HG03025 (cell line): Measurements from ENCODE around the gene ZNF22.

Experiments used
- ATAC-seq: cut with Tn5 transposase; IDR thresholded peaks from one replicate; pipeline ENCODE4 v1.9.1; 2021; ENCODE audit warnings: mild to moderate bottlenecking, moderate library complexity; ENCODE audit not compliant: unreplicated experiment, low FRiP score

The ZNF22 gene

DNA sequence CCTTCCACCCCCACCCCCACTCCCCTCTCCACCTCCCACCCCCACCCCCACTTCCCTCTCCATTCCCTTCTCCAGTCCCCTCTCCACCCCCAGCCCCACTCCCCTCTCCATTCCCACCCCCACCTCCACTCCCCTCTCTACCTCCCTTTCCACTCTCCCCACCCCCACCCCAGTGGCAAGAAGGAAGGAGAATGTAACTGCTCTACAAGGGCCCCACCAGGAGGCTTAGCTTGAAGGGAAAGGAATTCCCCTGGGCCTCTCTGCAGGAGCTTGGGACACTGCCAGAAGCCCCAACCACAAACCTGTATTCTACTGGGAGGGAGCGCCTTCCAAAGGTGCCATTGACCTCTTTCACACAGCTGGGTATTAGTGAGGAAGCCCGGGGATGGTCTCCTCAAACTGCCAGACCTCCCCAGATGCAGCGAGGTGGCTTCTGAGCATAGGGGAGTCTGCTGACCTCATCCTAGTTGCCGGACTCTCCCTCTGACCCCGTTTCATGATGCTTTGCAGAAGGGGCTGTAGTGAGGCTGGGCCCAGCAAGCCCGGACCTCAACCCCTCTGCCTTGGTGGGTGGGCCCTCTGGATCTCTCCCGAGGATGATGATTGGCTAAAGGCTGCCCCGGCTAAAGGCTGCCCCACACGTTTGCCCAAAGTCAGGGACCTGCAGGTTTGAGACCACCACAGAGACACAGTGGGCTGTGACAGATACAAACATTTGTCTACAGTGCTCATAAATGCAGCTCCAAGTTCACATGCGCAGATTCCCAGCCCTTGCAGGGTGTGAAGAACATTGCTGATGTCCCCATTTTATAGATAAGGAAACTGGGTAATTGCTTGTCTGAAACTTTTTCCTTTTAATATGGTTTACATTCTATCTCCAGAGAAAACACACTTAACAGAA, 25.0 kb upstream of the ZNF22 start:
- no peak for ATAC-seq

DNA sequence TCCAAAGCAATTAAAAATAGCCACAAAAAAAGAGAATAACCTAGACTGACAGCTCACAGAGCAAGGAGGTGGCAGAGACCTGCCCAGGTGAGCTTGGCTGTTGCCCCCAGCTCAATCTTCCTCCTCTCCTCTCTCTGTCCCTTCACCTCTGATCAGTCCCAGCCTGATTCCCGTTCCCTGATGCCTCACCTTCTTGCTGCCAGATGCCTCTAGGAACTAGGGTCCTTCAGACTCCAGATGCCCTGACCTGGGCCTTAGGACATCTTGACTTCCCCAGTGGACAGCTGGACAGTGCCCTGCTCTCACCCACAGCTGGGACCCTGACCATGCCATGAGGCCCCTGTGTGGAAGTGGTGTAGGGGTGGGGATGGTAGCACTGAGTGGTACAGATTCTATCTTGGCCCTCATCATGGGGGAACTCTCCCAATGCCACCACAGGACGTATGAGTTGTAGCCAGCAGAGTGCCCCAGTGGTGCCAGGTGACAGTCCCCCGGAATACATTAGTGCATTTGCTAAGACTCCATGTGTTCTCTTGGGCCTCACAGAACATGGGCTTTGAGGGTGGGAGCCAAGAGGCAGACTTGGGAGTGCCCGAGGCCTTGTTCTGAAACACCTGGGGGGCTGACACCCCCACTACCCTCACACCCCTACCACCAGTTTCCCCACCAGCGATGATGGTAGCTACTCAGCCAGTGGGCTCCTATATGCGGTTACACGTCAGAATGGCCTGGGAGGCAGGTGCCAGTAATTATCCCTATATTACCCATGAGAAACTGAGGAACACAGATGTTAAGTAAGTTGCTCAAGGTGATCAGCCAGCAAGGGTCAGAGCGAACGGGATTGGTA, 24.1 kb upstream of the ZNF22 start:
- ATAC-seq = no peak

DNA sequence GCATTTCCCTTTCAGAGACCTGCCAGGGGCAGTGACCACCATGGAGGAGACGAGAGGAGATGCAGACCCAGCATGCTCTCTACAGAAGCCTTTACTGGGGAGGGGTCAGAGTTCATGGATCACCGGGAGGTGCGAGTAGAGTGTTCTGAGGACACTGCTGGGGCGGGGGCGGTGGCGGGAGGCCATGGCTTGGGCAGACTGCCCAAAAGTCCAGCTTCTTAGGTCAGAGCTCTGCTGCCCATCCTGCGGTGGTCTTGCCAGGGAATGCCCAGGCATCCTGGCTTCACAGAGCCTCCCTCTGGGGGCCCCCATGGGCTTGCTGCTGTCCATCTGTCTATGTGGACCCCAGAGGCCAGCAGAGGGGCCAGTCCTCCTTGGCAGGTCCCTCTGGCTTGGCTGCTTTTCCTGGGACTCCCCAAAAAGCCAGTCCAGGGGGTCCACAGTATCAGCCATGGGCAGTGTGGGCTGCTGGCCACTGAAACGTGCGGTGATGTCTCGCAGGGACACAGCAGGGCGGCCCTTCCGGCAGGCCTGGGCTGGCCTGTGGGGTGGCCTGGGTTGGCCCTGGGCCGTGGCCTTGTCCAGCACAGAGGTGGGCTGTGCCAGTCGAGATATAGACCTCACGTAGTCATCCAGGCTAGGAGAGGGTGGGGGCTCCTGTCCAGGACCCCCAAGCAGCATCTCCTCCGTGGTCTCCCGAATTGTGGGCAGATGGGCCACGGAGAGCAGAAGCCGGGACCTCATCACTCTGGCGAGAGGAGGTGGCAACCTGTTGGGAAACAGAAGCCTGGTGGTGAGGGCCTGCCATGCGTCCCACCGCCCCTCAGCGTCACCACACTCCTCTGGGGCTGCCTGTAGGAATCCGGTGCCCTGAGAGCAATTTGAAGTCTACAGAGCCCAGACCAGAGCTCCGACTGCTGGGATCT, 23.2 kb upstream of the ZNF22 start:
- ATAC-seq = no peak

DNA sequence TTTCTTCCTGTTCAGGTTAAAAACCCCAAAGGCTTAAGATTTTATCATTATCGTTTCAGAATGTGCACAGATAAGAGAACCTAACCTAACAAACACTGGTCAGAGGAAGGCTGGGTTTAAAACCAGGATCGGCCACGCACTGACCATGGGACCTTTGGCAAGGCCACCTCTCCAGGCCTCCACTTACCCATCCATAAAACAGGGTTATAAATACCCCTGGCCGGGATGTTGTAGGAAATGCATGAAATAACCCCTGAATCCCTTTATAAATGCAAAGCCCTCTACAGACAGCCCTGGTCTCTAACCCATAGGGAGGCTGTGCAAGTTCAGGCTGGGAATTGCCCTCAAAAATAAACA, 22.5 kb upstream of the ZNF22 start:
- no peak for ATAC-seq

DNA sequence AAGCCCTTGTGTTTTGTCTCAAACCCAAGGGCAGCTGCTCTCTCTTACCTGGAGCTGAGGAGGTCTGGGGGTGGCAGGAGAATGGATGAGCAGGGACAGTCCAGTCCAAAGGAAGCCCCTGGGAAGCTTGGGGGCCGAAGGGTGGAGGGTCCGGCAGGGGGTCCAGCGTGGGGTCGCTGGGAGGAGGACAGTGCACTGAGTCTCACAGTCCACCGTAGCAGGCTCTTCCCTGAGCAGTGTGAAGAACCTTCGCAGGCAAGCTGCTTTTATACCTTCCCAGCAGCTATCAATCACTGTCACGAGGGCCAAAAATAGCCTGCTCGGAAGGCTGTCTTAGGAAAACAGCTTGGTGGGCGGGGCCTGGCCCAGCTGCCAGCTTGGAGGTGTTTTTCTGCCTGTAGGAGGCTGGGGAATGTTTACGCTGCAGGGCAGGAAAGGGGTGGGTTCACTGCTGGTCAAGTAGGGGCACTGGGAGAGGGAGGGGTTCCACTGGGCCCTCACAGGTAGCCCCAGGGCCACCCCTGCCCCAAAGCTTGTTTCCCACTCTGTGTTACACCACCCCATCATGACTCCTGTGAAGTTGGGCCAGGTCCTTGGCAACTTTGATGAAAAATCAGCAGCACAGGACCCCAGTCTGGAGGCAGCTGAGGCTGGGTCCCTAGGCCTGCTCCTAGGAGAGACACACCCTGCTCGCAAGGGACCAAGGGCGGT, 22.0 kb upstream of the ZNF22 start, which contains the start of gene DEPP1:
DEPP1 (minus strand) TSS at position 240 of the 711 bp plus-strand sequence. CDS start 779 bp downstream, outside the sequence.
- ATAC-seq = no peak

DNA sequence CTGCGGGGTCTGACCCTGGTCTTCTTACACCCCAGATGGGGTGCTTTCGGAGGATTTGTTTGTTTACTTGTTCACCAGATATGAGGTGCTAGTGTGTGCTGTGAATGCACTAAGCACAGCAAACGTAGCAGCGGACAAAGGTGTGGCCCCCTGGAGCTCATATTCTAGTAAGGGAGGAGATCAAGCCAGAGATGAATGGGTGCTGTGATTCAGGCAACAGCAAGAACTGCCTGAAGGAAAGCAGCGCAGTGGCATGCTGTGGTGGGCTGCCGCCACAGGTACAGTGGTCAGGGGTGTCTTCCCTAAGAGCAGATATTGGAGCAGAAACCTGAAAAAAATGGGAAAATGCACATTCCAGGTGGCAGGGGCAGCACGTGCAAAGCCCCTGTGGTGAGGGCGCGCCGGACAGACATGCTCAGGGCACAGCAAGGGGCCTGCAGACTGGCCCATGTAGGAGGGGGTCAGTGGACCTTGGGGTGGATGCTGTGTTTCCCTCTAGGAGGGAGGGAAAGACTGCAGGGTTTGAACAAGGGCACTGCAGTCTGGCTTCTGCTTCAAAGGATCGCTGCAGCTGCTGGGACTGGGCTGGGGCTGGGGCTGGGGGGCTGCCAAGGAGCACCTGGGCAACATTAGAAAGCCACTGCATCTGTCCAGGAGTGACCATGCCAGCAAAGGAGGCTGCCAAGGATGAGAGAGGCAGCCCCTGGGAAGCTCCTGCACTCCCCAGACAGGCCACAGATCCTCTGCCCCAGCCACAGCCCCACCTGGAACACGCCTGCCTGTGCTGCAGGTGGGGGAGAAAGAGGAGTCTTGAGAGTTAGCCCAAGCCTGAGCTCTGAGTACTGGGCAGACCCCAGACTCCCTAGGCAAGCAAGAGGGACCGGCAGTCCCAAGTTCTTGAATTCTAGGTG, 21.2 kb upstream of the ZNF22 start:
- no peak for ATAC-seq

DNA sequence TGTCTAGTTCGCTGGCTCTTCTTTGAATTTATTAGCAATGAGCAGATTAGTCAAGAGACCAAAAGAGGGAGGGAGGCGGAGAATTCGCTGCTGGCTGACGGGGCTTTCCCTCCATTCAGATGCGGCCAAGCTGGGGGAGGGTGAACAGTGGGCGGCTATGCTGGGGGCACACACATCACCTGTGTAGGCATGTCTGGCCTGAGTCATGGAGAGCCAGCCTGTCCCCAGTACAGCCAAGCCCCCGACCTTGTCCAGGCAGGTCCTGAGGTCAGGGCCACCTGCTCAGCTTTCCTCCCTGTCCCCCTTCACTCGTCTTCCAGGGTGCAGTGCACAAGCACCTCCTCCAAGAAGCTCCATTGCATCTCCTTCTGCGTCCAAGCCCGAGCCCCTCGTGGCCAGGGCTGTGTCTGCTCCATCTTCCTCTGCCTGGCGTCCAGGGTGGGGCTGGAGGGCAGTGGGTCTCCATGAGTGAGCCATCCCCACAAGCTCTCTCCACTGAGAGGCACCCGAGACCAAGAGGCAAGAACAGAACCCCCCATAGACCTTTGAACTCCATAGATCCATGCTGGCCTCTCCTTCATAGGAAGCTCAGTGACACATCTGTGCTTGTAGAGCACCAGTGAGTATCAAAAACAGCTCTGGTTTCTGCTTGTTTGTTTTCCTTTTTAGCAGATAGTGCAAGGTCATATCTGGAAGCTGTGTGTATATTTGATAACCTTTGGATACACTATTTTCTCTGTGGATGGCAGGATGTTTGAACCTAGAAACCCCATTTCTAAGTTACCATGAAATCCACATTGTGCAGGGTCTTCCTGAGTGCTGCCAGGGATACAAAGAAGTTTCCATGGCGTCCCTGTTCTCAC, 20.2 kb upstream of the ZNF22 start:
- no peak for ATAC-seq

DNA sequence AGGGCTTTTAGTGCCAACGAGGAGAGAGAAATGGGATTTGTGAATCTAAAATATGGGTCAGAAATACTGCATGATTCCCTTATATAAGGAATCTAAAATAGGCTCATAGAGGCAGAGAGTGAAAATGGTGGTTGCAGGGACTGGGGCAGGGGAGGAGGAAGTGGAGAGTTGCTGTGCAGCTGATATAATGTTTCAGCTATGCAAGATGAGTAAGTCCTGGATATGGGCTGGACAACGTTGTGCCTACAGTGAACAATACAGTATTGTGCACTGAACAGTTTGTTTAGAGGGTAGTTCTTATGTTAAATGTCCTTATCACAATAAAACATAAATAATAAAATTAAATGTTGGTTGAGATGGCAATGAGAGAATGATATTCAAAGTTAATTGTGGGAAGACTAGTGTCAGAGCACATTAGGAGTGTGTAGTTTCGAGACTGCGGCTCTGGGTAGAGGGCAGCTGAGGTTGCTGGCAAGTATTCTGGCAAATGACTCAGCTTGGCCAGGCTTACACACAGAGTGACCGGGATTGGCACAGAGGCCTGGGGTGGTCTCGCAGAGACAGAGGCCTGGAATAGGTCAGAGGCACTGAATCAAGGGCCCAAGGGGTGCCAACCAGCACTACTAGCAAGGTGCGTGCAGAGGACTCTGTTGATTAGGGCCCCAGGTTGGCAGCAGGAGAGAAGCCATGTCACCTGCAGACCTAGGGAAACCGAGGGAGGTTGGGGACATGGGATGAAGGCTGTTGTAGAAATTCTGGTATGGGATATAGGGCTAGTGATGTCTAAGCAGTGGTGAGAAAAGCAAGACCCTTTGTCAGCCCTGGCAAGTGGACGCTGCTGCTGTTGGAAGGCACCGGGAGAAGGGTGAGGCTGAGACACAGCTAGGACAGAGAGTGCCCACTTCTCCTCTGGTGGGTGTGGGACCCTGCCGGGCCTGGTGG, 19.3 kb upstream of the ZNF22 start:
- peak; percentile 64 for ATAC-seq

DNA sequence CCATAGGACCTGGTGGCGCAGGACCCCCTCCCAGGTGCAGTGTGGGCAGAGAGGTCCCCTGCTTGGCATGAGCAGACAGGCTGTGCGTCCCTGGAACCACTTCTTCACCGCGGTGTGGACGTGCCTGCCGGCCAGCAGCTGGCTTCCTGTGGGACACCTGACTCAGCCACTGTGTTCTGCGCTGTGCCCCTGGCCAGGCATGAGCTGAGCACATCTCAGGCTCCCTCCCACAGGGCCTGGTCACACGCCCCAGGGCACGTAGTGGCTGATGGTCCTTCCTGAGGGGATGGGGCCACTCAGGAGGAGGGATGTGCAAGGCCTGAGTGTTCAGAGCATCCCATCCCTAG, 18.6 kb upstream of the ZNF22 start:
- no peak for ATAC-seq

DNA sequence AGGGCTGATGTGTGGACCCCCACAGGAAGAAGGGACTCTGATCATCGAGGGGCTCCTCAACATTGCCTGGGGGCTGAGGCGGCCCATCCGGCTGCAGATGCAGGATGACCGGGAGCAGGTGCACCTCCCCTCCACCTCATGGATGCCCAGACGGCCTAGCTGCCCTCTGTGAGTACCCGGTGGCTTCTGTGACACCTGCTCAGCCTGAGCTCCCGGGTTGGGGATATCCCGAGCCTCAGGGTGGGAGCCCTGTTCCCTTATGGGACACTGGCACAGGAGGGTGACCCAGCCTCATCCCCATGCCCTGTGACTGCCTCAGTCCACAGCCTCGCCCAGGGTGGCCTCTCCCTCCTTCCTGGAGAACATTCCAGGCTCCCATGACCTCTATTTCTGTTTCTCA, 18.2 kb upstream of the ZNF22 start:
- no peak for ATAC-seq

DNA sequence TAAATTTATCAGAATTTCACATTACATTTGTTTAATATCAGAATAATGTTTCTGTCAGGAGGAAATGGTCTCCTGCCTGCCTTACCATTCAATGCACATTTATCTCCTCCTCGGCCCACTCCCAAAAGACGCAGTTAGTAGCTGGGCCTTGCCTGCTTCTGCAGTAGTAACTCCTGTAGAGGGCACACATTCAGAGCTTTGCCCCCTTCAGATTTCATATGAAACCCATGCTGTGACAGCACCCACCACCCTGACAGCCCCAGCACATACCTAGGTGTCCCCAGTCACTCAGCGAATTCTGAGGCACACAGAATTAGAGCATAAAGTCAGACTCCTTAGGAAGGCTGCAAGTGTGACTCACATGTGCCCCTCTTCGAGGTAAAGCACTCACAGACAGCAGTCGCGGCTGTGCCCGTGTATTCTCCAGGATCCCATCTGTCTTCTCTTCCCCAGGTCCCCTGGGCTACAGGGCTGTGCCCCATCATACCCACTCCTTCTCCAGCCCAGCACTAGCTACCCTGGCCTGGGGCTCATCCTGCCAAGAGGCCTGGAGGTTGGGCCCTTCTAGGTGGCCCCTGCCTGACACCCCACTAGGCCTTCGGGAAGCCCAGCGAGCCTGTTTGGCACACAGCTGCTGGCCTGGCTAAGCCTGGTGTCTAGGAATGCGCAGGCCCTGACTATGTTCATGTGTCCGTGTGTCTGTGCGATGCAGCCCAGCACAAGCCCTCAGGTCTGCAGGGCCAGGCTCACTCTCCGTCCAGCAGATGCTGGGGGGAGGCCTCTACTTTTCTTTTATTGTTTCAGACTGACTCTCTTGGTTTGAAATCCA, 17.4 kb upstream of the ZNF22 start:
- no peak for ATAC-seq

DNA sequence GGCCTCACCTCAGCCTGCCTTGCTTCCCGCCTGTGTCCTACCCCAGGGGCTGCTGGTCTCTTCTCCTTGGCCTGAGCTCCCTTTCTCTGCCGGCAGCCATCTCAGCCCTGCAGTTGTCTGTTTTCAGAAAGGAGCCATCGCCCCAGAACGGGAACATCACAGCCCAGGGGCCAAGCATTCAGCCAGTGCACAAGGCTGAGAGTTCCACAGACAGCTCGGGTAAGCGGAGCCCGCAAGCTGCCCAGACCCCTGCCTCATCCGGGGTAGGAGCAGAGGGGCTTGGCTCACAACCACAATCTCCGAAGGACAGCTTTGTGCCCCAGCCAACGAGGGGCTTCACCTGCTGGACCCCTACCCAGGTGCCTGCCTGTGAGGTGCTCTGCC, 16.8 kb upstream of the ZNF22 start:
- ATAC-seq = no peak

DNA sequence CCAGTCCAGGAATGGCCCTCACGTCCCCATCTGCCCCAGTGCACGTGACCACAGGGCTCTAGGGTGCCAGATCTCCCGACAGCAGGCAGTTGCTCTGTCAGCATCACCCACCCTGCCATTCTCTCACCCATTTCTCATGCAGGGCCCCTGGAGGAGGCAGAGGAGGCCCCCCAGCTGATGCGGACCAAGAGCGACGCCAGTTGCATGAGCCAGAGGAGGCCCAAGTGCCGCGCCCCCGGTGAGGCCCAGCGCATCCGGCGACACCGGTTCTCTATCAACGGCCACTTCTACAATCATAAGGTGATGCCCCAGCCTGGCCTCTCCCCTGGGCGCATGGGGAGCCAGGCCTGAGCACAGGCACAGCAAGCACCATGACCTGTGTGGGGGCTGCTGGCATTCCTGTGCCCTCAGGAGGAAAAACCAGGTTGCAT, 16.0 kb upstream of the ZNF22 start:
- ATAC-seq = no peak

DNA sequence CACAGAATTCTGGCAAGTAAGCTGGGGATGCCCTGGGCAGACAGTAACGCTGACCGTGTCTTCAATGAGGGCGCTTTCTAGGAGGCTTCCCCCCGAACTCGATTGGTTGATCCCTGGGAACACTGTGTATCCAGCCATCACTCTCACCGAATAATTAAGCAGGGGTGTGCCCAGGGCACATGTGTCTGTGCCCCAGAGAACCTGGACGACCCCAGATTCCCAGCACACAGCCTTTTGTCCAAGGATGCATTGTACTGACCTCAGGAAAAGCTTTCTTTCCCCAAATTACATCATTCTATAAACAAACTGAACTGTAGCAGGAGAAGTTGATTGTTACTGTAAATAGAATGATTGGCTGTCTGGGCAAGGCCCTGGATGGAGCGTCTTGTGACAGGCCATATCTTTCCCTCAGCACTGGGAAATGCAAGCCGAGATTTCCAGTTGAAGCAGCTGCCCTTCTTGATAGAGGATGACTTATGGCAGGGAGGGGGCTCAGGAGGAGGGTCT, 15.5 kb upstream of the ZNF22 start:
- no peak for ATAC-seq

DNA sequence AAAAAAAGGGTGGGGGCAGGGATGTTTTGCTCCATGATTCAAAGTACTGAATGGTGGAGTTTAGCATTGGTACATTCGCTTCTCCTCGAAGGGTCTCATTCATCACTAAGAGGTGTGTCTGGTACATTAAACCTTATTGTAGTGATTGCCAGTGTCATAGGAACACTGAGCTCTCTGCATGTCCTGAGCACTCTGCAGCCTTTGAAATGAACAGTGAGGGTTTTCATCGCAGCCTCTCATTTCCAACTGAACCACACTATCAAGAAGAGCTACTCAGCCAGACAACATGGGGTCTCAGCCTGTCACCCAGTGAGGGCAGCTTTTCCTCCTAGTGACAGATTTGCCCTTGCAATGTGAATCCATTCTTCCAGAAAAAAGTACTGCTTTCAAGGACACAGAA, 14.5 kb upstream of the ZNF22 start:
- ATAC-seq = no peak

DNA sequence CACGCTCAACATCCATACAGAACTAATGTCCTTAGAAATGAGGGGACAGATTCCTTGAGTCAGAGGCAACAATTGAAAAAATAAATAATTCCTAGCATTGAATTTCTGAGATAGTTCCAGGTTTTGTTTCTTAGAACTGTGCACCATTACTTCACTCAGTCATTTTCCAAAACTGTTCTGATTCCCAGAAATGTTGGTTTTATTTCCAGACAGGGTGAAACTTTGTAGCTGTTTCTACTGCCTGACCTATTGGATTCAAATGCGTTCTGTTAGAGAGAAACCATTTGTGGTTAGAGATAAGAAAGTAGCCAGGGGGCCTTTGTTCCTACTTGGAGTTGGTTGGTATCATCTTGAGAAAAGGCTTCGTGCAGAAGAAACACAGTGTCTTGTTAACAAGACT, 14.1 kb upstream of the ZNF22 start:
- ATAC-seq = no peak
